AML-193 (cell line): ENCODE results near the gene GPR3.

Source experiments
- DNase-seq, 2 experiments: peaks; one replicate each; lab custom pipeline; 2025; lab: John Stamatoyannopoulos, UW

The GPR3 gene

DNA sequence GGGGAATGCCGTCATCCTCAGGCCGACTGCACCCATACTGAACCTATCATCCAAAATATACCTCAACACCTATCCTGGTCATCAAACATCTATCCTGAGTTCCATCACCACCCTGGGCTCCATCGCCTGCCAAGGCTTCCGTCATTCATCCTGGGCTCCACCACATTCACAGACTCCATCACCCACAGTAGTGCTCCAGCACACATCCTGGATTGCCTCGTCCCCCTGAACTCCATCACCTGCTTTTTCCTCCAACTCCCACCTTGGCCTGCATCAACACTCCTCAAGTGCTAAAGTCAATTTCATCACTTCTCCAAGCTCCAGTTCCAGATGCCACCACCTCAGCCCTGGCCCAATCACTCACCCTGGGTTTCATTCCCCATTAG lies 33.5 kb upstream of the GPR3 start:
- no peak for DNase-seq

DNA sequence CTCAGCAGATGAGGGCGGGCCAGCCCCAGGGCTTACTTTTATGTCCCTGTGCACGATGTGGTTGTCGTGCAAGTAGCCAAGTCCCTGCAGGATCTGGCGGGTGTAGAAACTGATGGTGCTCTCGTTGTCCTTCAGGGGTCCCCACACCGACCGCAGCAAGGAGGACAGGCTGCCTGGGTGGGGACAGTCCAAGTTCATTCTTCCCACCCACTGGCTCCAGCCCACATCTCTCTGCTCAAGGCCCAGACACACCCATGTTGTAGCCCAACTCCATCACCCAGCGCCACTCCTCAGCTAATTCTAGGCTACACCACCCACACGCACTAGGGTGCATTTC lies 32.6 kb upstream of the GPR3 start:
- no peak for DNase-seq

DNA sequence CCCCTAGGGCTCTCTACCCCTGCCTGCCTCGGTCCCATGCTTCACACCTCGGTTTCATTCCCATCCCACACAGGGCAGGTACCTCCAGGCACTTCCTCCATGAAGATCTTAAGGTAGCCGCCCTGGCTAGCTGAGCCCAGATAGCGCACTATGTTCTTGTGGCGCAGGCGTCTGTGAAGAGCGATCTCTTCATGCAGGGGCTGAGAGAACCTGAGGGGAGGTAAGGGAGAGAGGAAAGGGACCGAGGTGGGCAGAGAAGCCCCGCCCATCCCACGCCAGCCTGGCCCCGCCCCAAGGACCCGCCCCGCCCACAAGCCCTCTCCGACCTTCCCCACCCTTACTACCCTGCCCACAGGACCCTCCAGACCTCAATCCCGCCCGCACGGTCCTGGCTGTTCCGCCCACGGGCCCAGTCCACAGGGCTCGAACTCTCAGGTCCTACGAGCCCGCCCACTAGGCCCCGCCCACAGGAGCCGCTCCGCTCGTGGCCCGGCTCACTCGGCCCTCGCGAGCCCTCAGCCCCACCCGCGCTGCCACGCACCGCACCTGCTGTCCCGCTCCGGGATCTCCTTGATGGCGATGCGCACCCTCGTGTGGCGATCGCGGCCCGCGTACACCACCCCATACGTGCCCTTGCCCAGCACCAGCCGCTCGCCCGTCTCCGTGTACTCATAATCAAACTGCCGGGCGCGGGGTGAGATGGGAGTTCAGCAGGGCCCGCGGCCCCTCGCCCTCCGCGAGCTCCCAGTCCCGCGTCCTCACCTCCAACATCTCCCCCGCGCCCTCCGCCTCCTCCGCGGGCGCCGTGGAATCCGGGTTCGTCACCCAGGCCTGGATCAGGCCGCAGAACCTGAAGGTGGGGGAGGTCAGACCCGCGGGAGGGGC lies 32.0 kb upstream of the GPR3 start:
- no peak for DNase-seq

DNA sequence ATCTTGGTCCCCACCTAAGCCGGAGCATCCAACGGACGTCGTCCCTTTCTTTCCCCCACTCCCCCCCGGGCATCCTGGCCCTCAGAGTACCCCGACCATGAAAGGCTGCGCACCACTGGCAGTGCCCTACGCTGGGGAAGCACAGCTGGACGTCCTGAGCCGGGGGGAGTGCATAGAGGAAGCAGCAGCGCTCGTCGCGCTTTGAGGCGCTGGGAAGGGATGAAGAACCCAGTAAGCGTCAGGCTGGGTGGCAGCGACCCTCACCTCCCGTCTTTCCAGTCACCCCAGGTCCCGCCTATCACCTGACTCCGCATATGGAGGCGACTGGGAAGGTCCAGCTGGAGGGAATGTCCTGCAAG lies 31.4 kb upstream of the GPR3 start:
- DNase-seq, result no peak

DNA sequence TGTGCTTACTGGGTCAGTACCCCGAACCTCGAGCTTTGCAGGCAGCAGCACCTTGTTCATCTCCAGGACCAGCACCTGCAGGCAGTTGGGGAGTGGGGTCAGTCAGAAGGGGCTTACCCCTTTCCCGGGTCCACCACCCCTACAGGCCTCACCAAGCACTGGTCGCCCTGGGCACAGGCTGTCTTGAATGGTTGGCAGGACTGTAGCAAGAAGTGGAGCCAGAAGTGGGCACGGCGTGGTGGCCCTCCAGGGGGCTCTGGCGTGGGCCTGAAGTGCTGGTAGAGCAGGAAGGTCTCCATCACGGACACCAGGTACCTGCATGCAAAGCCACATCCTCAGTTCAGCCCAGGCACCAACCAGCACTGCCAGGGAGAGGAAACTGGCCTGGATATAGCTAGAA lies 30.9 kb upstream of the GPR3 start:
- DNase-seq, result no peak

DNA sequence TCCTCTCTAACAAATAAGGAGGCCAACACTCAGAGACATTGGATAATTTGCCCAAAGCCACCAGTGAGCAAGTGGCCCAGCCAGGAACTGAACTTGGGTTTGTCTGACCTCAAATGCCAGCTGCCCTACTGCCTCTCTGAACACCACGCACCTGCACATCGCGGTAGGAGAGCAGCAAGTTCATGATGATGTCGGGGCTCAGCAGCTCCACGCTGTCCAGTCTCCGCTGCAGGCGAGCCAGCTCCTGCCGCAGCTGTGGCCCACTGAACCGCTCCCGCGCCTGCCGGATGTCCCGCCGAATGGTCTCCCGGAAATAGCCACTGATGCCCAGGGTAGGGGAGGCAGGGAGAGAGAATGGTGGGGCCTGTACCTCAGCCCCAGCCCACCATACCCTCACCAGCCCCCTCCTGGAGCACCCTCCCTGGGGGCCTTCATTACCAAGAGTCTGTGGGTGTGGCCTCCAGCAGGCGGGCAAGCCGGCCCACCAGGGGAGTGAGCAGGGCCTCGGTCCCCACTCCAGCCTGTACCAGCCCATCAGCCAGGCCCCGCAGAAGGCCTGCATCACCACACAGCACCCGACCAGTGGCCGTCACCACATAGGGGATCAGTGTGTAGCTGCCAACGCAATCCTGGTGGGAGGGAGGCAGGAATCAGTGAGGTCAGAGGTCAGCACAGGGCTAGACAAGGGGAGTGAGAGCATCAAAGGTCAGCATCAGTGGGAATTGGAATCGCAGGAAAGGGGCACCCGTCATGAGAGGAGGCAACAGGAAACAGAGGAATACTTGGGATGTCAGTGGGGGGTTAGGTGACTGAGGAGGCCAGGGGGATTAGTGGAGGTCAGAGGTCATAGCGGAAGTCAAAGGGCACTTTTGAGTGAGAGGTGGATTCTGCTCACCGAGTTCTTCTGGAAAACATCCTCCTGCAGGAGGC lies 28.4 kb upstream of the GPR3 start:
- DNase-seq, result no peak

DNA sequence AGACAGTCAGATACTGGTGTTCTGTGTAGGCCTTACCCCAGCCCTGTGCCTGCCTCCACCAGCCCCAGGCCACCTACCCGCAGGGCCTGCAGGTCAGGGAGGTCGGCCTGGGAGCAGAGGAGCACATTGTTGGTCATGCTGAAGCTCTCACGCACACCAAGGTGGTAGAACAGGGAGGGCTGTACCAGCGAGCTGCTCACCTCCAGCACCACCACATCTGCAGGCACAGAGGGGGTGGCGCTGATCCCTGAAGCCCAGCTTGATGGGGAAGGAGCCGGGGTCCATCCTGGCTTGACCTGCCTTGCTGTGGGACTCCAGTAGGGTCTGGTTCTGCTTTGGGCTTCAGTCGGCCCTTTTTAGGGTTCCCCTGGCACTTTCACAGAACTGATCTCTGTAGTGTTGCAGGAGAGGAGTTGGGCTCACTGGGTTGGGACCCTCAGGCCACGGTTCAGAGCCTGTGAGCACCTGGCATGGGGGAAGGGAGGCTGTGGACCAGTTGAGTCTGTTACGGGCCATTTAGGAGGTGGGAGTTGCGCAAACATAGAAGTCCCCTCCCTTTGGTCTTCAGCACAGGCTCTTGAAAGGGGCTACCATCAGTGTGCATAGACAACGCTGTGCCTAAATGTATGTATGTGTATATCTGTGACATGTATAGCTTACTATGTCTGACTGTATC lies 27.6 kb upstream of the GPR3 start:
- no peak for DNase-seq

DNA sequence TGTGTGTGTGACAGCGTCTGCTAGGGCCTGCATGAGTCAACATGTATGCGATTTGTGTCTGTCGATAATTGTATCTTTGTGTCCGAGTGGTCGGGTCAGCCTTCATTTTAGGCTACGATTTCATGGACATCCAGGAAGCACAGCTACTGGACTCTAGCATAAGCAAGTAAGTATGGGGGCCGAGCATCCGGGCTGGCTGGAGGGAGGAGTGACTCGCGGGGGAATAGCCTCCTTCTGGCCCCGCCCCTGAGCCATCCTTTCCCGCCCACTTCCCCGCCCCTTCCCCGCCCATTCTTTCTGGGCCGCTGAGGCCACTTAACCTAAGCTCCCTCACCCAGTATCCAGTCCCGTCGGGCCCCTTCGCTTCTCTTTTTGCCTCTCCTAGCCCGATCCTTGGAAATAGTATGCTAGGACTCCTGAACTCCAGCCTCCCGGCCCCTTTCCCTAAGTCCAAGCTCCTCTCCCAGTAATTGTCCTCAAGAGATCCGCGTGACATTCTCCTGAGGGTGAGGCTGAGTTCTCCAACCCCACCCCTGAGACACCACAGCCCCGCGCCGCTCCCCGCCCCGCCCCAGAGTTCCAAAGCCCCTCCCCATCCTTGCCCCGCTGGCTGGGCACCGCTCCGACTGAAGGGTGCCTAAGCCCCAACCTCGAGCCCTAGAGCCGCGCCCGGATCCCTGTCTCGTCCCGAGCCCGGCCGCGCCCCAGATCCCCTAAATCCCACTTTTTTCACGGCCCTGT lies 26.9 kb upstream of the GPR3 start:
- peak; percentile 72 to 74 for DNase-seq

DNA sequence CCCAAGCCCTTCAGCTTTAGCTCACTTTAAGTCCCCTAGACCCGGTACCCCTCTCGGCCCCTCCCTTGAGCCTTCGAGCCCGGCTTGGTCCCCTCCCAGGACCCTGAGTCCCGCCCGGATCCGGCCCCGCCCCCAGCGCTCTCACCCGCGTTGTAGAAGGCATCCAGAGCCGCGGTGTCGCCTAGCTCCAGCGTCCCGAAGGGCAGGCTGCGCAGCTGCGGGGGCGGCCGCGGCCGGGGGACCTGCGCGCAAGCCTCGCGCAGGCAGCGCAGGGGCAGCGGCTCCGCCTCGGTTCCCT lies 26.4 kb upstream of the GPR3 start:
- peak; percentile 36 to 46 for DNase-seq

DNA sequence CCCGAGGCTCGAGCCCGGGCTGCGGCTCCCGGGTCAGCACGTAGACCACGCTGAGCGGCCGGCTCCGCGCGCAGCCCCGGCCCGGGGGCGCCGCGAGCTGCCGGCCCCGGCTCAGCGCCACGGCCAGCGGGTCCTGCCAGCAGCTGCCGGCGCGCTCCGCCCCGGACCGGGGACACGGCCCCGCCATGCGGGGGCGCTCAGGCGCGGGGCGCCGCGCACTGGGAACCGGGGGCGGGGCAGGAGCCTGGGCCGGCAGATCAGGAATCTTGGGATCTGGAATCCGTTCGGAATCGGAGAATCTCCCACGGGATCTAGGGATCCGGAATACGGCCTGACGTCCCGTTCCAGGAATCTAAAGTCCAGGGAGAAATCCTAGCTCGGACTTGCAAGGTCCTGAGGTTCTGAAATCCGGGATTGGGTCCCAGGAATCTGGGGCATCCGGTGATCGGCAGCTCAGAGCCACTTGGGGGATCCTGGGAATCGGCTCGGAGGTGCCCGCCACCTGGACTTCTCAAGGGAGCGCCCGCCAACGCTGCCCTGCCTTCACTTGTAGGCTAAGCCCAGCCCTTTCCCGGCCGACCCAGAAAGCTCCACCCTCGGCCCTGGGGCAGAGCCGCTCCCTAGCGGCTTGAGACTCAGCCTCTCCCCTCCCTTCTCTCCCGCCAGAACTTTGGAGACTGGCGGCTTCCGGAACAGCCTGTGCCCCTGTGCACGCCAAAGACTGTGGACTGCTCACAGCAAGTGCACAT lies 25.8 kb upstream of the GPR3 start, which contains the start of gene MAP3K6:
MAP3K6 (minus strand) TSS at position 551 of the 749 bp plus-strand sequence; CDS start at position 187, 364 bp downstream.
- peak; percentile 47 to 50 for DNase-seq

DNA sequence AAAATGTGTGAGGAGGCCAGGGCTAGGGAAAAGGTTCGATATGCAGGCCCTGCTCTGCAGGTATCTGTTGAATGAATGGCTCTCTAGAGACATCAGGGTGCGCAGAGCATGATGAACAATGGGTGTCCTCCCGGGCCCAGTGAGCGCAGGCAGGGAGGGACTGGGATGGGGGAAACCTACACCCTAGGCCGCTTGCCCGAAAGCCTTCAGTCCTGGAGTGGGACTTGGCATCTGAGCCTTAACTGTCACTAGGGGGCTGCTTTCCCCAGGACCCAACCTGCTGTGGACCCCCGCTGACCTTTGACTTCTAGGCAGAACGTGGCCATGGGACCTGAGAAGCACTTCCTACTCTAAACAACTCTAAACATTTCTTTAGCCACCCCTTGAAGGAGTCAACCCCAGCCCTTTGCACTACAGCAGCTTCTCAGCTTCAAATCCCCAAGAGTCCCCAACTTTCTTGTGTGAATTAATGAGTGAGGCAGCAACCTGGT lies 25.2 kb upstream of the GPR3 start:
- DNase-seq, result no peak

DNA sequence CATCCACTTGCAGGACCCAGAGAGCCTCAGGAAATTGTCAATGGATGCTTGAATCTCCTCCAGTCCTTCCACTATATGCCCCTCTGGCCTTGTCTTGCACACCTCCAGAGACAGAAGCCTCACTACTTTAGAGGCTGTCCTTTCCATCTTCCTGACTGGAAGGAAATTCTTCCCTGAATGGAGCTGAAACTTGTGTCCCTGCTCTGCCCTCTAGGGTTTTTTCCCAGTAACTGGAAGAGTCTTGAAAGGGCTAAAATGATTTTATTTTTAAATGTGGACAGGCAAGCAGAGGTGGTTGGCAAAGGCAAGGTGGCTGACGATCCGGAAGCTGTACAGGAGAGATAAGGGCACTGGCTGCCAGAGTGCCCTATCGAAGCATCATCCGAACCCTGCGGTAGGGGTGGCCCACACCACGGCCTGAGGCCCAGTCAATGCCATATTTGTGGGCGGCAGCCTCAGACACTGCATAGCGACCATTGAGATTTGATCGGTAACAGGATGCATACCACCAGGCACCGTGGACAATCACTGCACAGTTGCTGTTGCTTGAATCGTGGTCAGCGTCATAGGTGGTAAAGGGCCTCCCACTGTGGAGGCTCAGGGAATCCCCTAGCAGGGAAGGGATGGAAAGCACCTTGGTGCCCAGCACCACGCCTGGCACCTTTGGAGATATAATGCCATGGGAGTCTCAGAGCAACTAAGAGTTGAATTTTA lies 23.4 kb upstream of the GPR3 start:
- no peak for DNase-seq

DNA sequence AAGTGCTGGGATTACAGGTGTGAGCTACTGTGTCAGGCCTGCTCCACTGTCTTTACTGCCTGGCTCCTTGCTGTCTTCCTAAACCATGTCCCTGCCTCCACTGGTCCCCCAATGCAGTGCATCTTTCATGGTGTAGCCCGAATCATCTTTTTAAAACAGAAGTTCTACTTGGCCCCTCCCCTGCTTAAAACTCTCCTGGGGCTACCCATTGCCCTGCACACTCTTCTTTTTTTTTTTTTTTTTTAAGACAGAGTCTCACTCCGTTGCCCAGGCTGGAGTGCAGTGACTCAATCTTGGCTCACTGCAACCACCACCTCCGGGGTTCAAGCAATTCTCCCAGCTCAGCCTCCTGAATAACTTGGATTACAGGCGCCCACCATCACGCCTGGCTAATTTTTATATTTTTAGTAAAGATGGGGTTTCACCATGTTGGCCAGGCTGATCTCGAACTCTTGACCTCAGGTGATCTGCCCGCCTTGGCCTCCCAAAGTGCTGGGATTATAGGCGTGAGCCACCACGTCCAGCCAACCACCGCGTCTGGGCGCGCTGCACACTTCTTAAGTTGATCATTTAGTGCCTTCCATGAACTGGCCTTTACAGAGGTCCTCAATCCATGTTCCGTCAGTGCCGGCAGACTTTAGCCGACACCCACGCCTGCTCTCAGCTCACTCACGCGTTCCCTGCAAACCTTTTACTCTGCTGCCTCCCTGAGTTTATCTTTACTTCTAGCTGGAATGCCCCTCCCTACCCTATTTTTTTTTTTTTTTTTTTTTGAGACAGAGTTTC lies 20.2 kb upstream of the GPR3 start:
- no peak for DNase-seq

DNA sequence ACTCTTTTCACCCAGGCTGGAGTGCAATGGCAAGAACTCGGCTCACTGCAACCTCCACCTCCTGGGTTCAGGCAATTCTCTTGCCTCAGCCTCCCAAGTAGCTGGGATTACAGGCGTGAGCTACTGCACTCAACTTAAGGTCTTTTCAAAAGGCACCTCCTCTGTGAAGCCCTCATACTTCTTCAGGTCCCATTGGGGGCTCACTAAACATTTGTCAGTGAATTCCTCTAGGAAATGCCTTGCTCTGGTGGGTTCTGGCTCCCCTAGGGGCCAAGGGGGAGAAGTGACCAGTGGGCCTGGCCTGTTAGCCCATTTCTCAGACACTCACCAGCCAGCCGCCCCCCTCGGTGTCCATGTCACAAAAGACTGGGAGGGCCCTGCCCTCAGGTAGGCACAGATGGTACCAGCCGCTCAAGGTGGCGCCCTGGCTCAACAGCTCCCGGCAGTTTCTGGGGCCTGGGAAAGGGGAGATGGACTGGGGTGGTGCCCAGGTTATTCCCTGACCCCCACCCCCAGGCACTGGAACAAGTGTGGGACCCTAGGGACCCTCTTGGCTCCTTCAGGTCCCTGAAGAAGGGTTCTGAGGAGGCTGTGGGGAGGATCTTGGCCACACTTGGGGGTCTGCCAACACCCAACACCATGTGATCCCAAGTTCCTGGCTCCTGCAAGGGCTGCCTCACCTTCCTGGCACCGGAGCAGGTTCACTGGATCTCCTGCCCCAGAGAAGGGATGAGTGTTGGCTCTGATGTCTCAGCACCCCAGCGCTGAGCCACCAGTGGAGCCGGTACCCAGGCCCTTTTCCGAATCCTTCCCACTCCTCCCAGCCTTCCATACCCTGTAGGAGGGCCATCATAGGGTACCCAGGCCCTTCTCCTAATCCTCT lies 19.4 kb upstream of the GPR3 start:
- DNase-seq, result no peak

DNA sequence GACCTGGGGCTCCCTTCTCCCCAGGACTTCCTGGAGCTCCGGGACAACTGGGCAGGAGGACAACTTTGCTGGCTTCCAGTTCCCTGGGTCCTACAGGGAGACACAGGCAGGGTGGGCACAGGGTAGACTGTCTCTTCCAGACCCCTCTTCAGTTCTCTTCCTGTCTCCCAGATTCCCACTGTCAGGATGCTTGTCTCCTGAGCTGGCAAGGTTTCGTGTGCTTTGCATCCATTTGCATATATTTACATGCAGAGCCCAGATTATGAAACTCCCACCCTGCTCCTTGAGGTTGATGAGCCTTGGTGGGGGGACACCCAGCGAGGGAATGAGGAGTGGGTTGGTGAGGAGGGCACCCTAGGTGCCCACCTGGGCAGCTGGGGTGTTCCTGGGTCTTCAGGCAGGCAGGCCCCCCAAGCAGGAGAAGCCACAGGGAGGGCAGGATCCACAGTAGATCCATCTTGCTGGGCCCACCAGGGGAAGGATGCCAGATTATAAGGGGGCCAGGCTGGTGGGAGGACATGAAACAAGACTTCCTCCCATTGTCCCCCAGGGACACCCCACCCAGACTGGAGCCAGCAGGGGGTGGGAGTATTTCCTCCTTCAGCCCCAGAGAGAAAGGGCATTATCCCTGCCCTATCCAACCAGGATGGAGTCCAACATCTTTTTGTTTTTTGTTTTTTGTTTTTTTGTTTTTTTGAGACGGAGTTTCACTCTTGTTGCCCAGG lies 17.9 kb upstream of the GPR3 start, which contains the start of gene FCN3:
FCN3 (minus strand) TSS at position 463 of the 725 bp plus-strand sequence; CDS start at position 457, 6 bp downstream.
- no peak for DNase-seq

DNA sequence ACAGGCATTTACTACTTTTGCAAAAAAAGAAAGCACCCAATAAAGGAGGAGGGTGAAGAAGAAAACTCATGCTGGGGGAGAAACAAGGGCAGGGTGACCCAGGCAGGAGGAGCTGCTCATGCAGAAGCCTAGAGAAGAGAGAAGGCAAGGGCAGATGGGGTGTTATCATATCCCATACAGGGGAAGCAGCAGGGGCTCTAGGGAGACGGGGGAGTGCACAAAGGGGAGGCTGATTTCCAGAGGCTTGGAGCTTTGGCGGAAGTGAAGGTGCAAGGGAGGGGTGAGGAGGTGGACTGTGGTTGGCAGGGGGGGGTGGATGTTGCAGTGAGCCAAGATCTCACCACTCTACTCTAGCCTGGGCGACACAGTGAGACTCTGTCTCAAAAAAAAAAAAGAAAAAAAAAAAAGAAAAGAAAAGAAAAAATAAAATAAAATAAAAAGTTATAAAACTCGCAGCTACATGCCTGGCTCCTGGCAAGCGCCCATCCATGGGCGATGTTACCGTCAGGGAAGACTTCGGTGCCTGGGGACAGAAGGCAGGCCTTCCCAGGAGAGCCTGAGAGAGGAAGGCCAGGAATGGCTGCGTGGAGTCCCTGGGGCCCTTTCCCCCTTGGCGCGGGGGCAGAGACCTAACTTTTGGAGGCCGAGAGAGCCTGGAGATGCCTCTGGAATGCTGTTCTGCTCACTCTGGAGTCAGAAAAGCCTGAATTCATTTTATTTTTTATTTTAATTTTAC lies 14.5 kb upstream of the GPR3 start:
- no peak for DNase-seq

DNA sequence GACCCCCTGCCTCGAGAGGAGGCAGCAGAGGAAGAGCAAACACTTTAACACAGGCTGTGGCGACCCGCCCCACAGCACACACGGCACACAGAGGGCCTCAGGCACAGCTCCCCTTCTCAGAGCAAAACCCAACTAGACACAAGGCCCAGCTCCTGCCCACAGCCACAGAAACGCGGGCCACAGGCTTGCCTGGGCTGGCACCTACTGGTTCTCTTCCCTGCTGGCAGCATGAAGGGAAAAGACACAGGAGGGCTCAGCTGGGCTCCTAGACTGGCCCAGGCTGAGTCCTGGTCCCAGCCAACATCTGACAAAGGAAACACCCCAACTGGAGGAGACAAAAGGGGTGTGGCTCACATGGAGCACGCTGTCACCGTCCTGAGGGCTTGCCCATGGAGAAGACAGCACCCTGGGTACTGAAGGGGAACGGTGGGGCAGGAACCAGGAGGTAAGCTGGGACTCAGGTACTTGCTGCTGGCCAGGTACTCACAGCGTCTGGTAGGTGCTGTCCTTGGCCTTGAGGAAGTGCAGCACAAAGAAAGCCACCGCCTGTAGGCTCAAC lies 12.8 kb upstream of the GPR3 start:
- no peak for DNase-seq
